Ovary (tissue), 3 donors: Measurements from ENCODE around the gene RPS24.

Source experiments
- EP300 ChIP-seq: sonication (generic); formaldehyde crosslinking; IDR thresholded peaks from one replicate; pipeline ENCODE4 v1.6.1; 2017; ENCODE audit warnings: antibody characterized with exemption
- POLR2A ChIP-seq: fragments of 450-650 bp; IDR thresholded peaks from one replicate; pipeline ENCODE4 v1.6.1; 2017; ENCODE audit warnings: antibody characterized with exemption, mild to moderate bottlenecking, moderate library complexity
- TF ChIP-seq, protein P1 (sequence below), 3 donors: fragments of 450-650 bp in 2 of 3; fragments of 200-600 bp in 1 of 3; IDR thresholded peaks; one replicate each; pipeline versions ENCODE4 v1.5.1 to v1.8.0; 2016 to 2022; ENCODE audit warnings: antibody characterized with exemption in 3 of 3, mild to moderate bottlenecking in 1 of 3
- donor health status: DM: no; HTN: no; CAD: no.

DNA sequence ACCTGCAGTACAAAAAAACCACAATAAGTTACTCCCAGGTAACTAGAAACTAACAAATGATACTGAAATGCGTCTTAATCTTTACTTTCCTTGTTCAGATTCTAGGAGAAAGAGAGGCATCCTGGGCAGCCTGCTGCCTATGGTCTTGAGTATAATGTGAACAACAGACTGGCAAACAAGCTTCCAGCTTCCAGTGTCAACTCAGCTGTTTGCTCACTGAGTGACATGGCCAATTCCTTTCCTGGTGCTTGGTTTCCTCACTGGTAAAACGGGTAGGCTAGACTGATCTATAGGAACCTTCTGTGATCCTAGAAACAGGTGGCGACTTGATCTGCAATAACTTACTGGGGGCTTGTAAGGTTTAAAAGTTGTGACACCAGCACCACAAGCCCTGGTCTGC, 14.4 kb upstream of the RPS24 start:
- TF ChIP-seq, protein P1, sequence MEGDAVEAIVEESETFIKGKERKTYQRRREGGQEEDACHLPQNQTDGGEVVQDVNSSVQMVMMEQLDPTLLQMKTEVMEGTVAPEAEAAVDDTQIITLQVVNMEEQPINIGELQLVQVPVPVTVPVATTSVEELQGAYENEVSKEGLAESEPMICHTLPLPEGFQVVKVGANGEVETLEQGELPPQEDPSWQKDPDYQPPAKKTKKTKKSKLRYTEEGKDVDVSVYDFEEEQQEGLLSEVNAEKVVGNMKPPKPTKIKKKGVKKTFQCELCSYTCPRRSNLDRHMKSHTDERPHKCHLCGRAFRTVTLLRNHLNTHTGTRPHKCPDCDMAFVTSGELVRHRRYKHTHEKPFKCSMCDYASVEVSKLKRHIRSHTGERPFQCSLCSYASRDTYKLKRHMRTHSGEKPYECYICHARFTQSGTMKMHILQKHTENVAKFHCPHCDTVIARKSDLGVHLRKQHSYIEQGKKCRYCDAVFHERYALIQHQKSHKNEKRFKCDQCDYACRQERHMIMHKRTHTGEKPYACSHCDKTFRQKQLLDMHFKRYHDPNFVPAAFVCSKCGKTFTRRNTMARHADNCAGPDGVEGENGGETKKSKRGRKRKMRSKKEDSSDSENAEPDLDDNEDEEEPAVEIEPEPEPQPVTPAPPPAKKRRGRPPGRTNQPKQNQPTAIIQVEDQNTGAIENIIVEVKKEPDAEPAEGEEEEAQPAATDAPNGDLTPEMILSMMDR (IDR thresholded peaks at IDR 0.05), result no peak
- no peak for TF ChIP-seq POLR2A
- TF ChIP-seq EP300, result no peak
